NCI-H1436 treated with DMSO at 0.1 percent for 48 hours (cell line): ENCODE data around the gene HP.
"Not testable (repeated sequence)": the region's sequence is repeated elsewhere in the genome, so short reads cannot be mapped to it uniquely, and the experiment has no call there.

ENCODE experiments used
- DNase-seq: peaks from one replicate; lab custom pipeline; 2025; lab: John Stamatoyannopoulos, UW

HP gene

DNA sequence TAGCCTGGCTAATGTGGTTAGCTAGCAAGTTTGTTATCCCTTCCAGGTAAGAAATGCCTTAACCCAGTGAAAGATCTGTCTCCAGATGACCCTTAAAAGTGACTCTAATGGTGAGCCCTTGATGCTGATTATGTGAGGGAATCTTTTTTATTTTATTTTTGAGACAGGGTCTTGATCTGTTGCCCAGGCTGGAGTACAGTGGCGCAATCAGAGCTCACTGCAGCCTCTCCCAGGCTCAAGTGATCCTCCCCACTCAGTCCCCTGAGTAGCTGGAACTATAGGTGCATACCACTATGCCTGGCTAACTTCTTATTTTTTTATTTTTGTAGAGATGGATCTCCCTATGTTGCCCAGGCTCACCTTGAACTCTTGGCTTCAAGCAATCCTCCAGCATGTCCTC, 10.8 kb upstream of the HP start:
- DNase-seq, result no peak

DNA sequence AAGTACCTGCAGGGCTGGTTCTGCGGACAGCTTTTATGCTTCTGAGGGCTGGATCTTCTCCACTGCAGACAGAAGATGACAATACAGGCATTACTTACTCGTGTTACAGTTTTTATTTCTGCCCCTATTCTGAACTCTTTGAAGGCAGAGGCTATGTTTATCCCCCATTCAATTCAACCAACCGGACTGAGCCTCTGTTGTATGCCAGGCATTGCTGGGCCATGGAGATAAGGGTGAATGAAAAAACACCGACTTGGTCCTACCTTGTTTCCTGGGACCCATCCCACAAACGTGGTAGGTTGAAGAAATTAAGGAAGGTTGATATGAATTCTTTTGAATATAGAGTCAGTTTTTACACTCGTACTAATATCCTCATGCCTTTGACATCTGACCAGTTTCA, 10.0 kb upstream of the HP start:
- no peak for DNase-seq

DNA sequence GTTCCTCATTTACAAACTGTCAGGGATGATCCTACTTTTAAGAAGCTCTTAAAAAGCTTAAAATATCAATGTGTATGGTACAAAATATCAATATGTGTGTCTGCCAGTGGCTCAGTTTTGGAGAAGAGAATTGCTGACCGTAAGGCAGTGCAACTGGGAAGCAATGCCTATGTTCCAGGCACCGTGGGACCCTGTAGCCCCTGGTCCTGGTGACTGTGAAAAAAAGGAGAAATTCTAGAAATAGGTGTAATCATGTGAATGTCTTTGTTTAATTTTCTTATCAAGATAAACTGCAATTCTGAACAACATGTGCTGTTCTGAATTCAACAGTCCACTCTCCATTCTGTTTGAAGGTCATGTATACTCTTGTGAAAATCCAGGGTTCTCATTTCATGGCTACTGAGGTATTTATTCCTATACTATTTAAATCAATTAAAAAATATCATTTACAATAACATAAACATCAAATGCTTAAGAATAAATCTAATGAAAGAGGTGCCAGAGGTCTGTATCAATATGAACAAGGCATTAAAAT, 9.4 kb upstream of the HP start:
- no peak for DNase-seq

DNA sequence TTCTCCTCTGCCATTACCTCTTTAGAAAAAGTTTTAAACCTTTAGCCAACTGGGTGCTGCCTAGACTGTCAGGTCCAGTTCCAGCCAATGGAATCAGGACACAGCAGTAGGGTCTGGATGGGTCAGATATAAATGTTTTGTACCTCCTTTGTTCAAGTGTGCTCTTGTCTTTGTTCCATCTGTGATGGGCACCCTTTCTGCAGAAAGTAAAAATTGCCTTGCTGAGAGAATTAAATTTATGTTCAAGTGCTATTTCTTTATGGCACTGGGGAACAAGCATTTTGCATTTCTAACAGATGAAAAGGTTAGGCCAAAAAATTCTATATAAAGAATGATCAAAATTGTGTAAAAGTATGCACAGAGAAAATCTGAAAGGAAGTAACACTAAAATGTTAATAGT, 5.2 kb upstream of the HP start:
- DNase-seq, result no peak

DNA sequence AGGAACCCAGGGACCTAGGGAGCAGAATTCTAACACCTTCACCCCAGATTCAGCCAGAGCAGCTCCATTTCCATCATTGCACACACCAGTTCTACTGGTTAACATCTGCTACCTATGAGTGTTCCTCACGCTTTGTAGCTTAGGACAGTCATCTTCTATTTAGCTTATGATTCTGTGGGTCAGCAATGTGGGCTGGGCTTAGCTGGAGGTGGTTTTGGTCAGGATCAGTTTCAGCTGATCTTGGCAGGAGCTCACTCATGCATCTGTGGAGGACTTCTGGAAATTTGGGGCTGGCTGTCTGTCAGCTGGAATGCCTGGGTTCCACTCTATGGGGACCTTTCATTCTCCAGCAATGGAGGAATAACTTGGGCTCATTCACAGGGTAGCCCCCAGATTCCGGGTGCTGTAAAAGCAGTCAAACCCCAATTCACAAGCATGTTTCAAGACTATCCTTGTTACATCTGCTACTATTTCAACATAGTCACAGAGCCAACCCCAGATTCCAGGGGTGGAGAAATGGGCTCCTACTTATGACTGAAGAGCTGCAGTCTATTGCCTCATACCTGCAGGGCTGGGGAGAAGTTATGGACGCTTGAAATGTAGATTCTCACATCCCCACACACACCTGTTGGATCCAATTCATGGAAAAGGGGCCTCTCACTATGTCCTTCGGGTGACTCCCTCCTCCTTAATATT, 3.4 kb upstream of the HP start:
- DNase-seq, result no peak

DNA sequence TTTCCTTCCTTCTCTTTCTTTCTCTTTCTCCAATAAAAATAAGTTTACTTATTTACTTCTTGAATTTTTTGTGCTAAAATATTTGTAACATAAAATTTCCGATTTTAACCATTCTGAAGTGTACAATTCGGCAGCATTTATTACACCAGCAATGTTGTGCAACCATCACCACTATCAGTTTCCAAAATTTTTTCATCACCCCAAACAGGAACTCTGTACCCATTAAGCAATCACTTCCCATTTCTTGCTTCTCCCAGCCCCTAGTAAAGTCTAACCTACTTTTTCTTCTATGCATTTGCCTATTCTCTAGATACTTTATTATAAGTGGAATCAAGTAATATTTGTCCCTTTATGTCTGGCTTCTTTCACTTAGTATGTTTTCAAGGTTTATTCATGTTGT, 2.5 kb upstream of the HP start:
- no peak for DNase-seq

DNA sequence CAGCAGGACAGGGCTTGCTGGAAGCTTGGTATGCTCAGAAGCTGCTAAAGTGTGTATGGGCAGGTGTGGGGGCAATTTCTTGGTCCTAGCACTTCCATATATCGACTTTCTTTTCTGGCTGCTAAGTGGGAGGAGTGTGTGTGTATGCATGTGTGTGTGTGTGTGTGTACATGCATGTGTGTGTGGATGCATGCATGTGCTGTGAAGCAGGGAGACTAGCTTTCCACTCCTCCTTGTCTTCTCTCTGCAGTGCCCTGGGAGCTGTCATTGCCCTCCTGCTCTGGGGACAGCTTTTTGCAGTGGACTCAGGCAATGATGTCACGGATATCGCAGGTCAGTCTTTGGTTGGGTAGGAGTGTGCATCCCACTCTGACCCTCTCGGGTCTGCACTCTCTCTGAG, 1.6 kb downstream of the HP start:
- no peak for DNase-seq

DNA sequence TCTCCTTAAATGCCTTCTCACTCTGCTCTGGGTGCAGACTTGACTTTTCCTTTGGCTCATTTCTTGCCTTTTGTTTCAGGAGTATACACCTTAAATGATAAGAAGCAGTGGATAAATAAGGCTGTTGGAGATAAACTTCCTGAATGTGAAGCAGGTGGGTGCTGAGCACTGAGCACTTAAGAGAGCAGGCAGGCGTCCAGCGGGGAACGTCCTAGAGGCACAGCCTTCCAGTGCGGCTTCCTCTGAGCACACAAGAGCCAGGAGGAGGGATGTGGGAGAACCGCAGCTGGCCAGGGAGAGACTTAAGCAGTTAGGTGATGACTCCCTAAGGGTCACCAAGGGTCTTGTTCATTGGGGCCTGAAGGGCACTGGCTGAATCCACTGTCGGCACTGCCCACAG, 3.0 kb downstream of the HP start:
- not testable (repeated sequence) for DNase-seq

DNA sequence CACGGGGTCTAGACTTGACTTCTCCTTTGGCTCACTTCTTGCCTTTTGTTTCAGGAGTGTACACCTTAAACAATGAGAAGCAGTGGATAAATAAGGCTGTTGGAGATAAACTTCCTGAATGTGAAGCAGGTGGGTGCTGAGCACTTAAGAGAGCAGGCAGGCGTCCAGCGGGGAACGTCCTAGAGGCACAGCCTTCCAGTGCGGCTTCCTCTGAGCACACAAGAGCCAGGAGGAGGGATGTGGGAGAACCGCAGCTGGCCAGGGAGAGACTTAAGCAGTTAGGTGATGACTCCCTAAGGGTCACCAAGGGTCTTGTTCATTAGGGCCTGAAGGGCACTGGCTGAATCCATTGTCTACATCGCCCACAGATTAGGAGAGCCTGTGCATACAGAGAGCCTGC, 4.8 kb downstream of the HP start:
- DNase-seq, result not testable (repeated sequence)

DNA sequence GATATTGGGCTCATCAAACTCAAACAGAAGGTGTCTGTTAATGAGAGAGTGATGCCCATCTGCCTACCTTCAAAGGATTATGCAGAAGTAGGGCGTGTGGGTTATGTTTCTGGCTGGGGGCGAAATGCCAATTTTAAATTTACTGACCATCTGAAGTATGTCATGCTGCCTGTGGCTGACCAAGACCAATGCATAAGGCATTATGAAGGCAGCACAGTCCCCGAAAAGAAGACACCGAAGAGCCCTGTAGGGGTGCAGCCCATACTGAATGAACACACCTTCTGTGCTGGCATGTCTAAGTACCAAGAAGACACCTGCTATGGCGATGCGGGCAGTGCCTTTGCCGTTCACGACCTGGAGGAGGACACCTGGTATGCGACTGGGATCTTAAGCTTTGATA, 6.1 kb downstream of the HP start:
- no peak for DNase-seq

DNA sequence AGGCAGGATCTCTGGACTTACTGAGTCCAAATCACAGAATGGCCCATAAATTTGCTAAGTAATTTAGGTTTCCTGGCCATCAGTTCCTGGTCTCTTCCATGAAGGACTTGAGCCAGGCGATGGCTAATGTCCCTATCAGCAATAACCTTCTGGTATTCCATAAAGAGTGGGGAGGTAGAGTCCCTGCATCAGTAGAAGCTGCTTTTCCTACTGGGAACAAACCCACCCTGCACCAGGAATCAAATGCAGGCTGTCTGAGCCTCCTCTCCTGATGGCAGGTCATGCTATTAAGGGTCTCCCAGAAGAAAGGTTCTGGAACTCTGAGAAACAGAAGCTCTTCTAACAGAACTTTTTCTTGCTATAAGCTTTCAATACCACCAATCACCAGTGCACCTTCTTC, 7.3 kb downstream of the HP start:
- DNase-seq, result no peak

DNA sequence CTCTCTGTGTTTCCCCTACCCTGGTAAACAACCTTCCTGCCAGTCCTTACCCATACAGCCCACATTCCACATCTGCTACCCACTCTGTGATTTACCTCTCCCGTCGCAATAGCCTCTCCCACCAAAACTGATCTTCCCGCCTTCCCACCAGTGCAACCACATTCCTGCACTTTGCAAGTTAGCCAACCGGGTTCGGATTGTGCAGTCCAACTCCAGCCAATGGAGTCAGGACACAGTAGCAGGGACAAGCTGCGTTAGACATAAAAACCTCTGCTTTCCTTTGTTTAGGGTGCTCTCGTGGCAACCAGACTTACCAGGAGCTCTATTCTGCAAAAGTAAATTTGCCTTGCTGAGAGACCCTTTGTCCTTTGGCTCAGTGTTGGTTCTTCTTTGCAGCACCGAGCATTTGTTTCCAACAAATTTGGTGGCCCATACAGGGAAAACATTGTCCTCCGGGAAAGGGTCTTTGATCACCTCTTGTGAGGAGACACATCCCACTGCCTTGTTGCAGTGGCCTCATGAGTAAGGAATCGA, 10.1 kb downstream of the HP start:
- DNase-seq, result no peak

DNA sequence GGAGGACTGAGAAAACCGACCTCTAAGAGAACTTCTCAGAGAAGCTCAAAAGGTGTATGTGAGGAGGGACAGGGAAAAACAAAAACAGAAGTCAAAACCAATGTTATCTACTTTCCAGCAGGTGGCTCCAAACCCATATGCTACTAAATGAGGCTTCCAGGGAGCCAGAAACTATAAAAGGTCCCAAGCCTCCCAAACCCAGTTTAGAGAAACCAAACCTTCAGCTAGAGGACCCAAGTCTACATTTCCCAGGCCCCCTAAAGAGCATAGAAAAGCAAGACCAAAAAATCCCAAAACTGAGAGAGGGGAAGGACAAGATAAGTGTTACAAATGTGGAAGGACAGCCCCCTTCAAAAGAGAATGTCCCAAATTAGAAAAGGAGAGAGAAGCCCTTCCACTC, 12.4 kb downstream of the HP start:
- no peak for DNase-seq

DNA sequence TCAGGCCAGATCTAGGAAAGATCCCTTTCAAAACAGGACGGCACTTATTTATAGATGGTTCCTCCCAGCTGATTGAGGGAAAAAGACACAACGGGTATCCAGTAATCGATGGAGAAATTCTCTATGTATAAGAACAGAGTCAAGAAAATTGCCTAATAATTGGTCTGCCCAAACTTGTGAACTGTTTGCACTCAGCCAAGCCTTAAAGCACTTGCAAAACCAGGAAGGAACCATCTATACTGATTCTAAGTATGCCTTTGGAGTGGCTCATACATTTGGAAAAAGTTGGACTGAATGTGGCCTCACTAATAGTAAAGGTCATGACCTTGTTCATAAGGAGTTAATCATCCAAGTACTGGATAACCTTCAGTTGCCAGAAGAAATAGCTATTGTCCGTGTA, 14.6 kb downstream of the HP start:
- DNase-seq, result no peak

DNA sequence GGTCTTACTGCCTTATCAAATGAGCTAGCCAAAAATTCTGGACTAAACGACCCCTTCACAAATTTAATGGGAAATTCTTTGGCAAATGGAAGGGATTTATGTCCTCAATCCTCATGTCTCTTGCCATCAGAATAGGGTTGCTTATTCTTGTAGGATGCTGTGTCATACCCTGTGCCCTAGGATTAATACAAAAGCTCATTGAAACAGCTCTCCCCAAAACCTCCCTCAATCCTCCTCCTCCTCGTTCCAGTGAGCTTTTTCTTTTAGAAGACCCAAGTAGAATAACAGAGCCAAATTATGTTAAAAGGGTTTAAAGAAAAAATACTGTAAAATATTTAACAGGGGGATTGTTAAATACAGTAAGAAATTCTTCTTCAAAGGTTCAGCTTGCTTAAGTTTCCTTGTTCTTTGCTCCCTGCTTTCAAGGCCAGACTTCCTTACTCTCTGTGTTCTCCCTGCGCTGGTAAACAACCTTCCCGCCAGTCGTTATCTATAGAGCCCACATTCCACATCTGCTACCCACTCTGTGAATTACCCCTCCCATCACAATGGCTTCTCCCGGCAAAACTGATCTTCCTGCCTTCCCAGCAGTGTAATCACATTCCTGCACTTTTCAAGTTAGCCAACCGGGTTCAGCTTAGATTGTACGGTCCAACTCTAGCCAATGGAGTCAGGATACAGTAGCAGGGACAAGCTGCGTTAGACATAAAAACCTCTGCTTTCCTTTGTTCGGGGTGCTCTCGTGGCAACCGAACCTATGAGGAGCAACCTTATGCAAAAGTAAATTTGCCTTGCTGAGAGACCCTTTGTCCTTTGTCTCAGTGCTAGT, 18.4 kb downstream of the HP start:
- DNase-seq, result no peak

DNA sequence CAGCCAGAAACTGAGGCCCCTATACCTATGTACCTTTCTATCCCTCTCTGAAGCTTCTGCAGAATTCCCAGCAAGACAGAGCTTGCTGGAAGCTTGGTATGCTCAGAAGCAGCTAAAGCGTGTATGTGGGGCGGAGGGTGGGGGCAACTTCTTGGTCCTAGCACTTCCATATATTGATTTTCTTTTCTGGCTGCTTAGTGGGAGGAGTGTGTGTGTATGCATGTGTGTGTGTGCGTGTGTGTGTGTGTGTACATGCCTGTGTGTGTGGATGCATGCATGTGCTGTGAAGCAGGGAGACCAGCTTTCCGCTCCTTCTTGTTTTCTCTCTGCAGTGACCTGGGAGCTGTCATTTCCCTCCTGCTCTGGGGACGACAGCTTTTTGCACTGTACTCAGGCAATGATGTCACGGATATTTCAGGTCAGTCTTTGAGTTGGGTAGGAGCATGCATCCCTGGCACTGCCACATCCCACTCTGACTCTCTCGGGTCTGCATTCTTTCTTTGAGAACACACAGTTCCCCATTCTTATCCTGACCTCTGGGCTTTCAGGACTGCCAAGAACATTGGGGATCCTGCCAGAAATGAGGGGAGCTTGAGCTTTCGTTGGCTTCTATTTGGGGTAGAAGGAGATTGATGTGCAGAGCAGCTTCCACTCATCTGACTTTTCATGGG, 19.4 kb downstream of the HP start:
- no peak for DNase-seq

DNA sequence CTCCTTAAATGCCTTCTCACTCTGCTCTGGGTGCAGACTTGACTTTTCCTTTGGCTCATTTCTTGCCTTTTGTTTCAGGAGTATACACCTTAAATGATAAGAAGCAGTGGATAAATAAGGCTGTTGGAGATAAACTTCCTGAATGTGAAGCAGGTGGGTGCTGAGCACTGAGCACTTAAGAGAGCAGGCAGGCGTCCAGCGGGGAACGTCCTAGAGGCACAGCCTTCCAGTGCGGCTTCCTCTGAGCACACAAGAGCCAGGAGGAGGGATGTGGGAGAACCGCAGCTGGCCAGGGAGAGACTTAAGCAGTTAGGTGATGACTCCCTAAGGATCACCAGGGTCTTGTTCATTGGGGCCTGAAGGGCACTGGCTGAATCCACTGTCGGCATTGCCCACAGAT, 20.8 kb downstream of the HP start:
- DNase-seq, result not testable (repeated sequence)

DNA sequence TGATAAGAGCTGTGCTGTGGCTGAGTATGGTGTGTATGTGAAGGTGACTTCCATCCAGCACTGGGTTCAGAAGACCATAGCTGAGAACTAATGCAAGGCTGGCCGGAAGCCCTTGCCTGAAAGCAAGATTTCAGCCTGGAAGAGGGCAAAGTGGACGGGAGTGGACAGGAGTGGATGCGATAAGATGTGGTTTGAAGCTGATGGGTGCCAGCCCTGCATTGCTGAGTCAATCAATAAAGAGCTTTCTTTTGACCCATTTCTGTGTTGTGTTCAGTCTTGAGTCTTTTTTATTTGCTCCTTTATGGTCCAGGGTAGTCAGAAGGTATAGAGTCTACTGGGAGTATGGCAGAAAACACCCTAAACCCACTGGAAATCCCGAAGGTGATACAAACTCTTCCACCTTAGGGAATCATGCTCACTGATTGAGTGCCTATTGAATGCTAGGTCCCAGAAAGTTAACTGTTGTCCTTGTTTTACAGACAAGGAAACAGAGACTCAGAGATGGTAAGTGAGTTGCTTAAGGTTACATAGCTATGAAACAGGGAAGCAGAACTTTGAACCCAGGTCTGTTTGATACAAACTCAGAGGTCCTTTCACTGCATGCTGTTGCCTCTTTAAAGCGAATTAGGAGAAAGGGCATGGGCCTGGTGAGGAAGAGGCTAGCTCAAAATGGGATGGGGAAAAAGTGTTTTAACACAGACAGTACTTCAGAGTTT, 22.8 kb downstream of the HP start:
- not testable (repeated sequence) for DNase-seq

DNA sequence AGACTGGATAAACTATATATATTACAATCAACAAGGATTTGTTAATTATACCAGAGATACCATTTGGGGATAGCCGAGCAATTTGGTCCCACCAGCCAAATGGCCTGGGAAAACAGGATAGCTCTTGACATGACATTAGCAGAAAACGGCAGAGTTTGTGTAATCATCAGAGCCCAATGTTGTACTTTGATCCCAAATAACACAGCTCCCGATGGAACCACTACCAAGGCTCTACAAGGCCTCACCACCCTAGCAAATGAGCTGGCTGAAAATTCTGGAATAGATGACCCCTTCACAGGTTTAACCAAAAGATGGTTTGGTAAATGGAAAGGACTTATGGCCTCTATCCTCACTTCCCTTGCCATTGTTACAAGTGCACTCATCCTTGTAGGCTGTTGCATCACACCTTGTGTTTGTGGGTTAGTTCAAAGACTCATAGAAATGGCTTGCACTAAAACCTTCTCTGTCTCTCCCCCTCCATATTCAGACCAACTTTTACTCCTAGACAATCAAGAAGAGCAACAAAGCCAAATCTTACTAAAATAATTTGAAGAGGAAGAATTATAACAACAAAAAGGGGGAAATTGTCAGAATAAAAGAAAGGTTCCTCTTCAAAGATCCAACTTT, 29.6 kb downstream of the HP start:
- DNase-seq, result no peak

DNA sequence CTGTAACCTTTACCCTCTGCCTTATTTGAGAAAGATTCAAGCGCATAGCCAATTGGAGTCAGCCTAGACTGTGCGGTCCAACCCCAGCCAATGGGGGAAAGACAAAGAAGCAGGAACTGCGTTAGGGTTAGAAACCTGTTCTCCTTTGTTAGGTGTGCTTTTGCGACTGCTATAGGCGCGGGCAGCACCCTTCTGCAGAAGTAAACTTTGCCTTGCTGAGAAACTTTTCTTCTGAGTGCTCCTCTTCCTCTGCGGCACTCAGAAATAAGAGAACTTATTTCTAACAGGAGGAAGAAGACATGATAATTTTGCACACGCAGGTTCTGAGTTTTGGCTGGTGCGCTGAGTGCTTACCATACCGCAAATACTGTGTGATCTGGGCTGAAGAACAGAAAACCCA, 30.1 kb downstream of the HP start:
- no peak for DNase-seq

DNA sequence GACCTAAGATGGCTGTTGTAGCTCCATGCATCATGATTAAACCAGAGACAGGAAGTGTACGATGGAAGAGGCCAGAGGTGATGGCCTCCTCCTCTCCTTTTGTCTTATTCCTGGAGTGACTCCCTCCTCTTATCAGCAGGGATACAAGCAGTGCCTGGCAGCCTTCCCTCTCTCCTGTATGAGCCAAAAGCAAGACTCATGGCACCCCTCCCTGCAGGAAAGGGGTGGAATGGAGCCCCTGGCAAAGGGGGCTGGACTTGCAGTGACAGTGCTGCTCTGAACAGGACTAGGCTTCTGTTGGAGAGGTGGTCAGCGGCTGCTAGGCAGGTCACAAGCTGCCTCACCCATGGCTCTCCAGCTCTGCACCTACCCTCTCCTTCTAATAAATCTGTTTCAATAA, 30.7 kb downstream of the HP start:
- no peak for DNase-seq

DNA sequence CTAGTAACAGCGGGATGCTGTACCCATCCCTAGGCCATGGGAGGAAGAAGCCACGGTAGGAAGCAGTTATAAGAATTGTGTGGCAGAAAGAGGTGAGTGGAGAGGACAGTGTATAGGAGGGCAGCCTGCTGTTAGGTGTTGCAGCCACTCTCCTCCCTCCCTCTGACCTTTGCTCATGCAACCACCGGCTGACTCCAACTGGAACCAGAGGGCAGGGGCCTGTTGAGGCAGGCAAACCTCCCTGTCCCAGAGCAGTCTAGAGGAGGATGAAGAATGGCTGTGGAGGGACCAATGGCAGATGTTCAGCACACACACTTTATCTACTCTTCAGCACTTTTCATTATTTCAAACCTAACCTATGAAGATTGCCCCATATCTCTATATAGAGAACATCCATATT, 36.9 kb downstream of the HP start:
- DNase-seq, result no peak
